Upper lobe of right lung (tissue), 1 donor: Measurements from ENCODE around the gene PIGC. TPM values are rescaled to one million over a fixed set of nuclear protein-coding genes. Genes with fewer than 3 reads are reported as not detected.

ENCODE experiments used
- ATAC-seq: fragments of 200-7000 bp; cut with Tn5 transposase; one replicate; pipeline ENCODE4 v1.9.1; 2020; ENCODE audit warnings: mild to moderate bottlenecking, moderate library complexity
- DNase-seq: peaks from one replicate; pipeline ENCODE4 v3.0.0-alpha.2; 2020
- H3K27ac ChIP-seq: fragments of 200-600 bp; one replicate; pipeline ENCODE4 v1.8.0; 2022
- H3K27me3 ChIP-seq: fragments of 200-600 bp; one replicate; pipeline ENCODE4 v1.8.0; 2022; ENCODE audit warnings: mild to moderate bottlenecking
- H3K36me3 ChIP-seq: fragments of 200-600 bp; one replicate; pipeline ENCODE4 v1.8.0; 2022
- H3K4me1 ChIP-seq: fragments of 200-600 bp; one replicate; pipeline ENCODE4 v1.8.0; 2022
- H3K4me3 ChIP-seq: fragments of 200-600 bp; one replicate; pipeline ENCODE4 v1.8.0; 2022; ENCODE audit warnings: mild to moderate bottlenecking
- H3K9me3 ChIP-seq: fragments of 200-600 bp; one replicate; pipeline ENCODE4 v1.8.0; 2022
- intact Hi-C: fragments of 100-400 bp; cut with DNase I; formaldehyde crosslinking; loops from one replicate; pipeline ENCODE4 v1.11.0; 2022
- total RNA-seq: library from RNA; stranded (reverse); fragmentation: NEBNext Ultra II Directional; extraction: Animal tissue kit (Norgen Biotek cat#: 25700); gene quantifications from one replicate; pipeline ENCODE4 v1.2.1, GENCODE V29; 2021
- TF ChIP-seq, protein P1 (sequence below): fragments of 200-600 bp; IDR thresholded peaks from one replicate; pipeline ENCODE4 v1.8.0; 2022; ENCODE audit warnings: antibody characterized with exemption
- donor health status: DM: no; HTN: yes; CAD: no; lungs with severe emphysema.

Gene PIGC
- total RNA-seq, 1 donor from 2014 or later, result 21.0 TPM

DNA sequence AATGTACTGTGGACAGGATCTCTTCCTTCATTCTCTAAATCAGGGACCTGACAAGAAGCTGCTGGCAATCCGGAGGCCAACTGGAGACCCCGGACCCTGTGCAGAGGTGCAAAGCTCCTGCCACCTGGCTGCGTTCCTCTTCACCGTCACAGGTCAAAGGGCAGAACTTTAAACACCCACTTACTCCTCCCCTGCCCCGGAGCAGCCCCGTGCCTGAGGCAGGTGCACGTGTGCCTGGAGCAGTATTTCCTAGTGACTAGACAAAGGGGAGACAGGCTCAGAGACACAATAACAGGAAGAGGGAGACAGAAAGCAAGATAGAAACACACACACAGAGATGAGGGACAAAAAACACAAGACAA lies 6.6 kb upstream of the PIGC start:
- no peaks in the 10 kb centered on the region for H3K27me3 ChIP-seq
- H3K27ac ChIP-seq, result peak overlapping the region; percentile 26
- DNase-seq, result no peak
- intact Hi-C loops, result no loop called here
- no peak for ATAC-seq
- H3K9me3 ChIP-seq, result no peaks in the 10 kb centered on the region
- H3K4me3 ChIP-seq, result no peak overlapping the region
- TF ChIP-seq, protein P1, sequence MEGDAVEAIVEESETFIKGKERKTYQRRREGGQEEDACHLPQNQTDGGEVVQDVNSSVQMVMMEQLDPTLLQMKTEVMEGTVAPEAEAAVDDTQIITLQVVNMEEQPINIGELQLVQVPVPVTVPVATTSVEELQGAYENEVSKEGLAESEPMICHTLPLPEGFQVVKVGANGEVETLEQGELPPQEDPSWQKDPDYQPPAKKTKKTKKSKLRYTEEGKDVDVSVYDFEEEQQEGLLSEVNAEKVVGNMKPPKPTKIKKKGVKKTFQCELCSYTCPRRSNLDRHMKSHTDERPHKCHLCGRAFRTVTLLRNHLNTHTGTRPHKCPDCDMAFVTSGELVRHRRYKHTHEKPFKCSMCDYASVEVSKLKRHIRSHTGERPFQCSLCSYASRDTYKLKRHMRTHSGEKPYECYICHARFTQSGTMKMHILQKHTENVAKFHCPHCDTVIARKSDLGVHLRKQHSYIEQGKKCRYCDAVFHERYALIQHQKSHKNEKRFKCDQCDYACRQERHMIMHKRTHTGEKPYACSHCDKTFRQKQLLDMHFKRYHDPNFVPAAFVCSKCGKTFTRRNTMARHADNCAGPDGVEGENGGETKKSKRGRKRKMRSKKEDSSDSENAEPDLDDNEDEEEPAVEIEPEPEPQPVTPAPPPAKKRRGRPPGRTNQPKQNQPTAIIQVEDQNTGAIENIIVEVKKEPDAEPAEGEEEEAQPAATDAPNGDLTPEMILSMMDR, result no peak
- H3K36me3 ChIP-seq, result no peaks in the 10 kb centered on the region
- peaks cover 17% of the 10 kb centered on the region for H3K4me1 ChIP-seq

DNA sequence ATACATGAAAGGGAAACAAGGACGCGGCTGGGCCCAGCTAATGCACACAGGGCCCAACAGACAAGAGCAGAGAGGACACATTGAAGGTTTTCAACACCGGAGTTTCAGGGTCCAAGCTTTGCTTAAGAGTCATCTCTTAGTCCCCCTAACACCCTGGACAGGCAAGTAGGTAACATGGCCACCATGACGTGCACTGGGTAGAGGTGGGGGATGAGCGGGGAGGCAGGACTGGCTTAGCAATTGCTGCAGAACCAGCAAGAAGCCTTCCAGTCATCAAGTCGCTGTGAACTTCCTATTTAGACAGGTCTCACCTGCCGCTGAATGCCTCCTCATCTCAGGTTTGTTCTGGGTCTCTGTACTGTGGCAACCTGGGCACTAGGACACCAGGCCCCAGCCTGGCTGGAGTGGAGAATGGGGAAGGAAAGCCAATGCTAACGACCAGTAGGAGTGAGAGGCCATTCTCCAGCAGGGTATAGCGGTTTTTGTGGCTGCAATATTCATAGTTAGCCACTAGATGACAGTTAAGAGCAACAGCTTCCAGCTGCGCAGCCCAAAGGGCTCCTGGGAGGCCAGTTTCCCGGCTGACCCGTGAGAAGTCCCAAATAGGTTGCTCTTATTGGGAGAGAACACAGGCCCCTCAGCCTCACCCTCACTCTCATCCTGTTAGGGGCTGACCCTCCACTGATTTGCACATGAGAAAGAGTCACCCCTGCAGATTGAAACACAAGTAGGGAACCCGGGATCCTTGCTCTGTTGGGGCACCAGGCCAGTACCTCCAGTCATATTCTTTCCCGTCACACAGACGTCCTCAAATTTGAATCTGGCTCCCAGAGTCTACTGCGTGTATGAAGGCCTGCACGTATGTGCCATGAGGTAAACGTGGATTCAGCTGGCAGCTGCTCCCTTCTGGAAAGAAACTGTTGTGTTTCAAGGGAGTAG lies 6.0 kb upstream of the PIGC start:
- no peaks in the 10 kb centered on the region for H3K36me3 ChIP-seq
- H3K4me1 ChIP-seq, result peaks cover 17% of the 10 kb centered on the region
- no peak overlapping the region for H3K4me3 ChIP-seq
- H3K9me3 ChIP-seq, result no peaks in the 10 kb centered on the region
- intact Hi-C loops, result no loop called here
- H3K27me3 ChIP-seq, result no peaks in the 10 kb centered on the region
- peak overlapping the region; percentile 26 for H3K27ac ChIP-seq
- TF ChIP-seq, protein P1, result peak; percentile 91
- DNase-seq, result peak; percentile 76
- ATAC-seq, result peak; percentile 93

DNA sequence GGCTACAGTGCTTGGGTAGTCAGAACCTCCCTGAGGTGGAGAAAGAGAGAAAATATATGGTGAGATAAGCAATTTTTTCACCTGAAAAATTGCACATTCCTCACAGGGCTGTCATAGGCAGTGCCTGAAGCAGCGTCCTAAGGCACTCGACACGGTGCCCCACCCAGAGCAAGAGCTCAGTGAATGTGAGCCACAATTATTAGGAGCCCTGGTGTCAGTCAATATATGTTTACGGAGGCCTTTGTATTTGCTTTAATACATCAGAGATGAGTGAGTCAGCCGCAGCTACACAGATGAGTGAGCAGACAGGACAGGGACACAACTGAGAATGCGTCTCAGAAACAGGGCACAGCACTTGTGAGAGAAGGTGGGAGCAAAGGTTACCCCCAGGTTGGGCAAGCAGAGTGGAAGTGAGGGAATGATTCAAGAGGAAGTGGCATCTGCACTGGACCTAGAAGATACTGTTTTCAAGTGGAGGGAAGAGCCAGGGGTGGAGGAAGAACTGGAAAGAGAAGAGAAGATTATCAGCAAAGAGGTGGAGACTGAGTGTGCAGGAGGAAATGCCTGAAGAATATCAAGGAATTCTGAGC lies 5.2 kb upstream of the PIGC start:
- Histone ChIP-seq H3K9me3 (no peaks in the 10 kb centered on the region), H3K4me3 (no peak overlapping the region), H3K36me3 (no peaks in the 10 kb centered on the region), H3K27me3 (no peaks in the 10 kb centered on the region), H3K4me1 (peaks cover 17% of the 10 kb centered on the region), H3K27ac (no peak overlapping the region)
- ATAC-seq, result no peak
- intact Hi-C loops, result no loop called here
- TF ChIP-seq, protein P1, result no peak
- DNase-seq, result no peak

DNA sequence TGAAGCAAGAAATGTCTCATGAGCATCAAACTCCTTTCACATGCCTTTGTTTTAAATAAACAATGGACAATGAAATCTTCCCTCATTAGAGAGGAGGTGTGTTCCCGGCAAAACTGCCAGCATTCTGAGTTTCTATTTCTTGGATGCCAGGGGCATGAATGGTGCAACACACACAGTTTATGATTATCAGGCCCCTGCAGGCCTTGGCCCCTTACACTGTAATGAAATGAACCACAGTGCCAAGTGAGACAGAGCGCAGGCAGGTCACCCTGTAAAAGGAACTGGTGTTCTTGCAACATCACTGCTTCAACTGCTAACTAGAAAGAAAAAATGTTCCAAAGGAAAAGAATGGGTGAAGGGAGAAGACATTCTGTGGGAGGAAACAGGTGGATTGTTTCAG lies 3.8 kb upstream of the PIGC start:
- ATAC-seq, result no peak
- TF ChIP-seq, protein P1, result no peak
- Histone ChIP-seq H3K27me3 (no peaks in the 10 kb centered on the region), H3K36me3 (no peaks in the 10 kb centered on the region), H3K9me3 (no peaks in the 10 kb centered on the region), H3K4me3 (no peak overlapping the region), H3K4me1 (peaks cover 24% of the 10 kb centered on the region), H3K27ac (no peak overlapping the region)
- intact Hi-C loops, result no loop called here
- no peak for DNase-seq

DNA sequence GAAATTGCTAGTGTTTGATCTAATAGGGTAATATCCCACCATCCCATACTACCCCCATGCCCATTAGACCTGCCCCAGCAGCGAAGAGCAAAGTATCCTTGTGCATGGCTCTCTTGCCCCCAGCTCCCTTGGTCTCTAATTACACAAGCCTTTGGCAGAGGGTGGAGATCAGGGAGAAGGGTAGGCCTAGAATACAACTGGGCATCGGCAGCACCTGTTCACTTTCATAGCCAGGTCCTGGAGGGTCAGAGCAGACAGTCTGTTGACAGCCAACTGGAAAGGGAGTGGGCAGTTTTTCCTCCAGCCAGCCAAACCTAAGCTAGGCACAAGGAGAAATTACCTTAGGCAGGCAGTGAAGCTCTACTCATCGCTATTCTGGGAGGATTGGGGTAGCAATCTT lies 2.7 kb upstream of the PIGC start:
- H3K36me3 ChIP-seq, result peaks cover 3% of the 10 kb centered on the region
- H3K27me3 ChIP-seq, result no peaks in the 10 kb centered on the region
- H3K4me3 ChIP-seq, result no peak overlapping the region
- intact Hi-C loops, result no loop called here
- no peaks in the 10 kb centered on the region for H3K9me3 ChIP-seq
- DNase-seq (no peak), ATAC-seq (no peak)
- TF ChIP-seq, protein P1, result no peak
- H3K4me1 ChIP-seq, result peaks cover 26% of the 10 kb centered on the region
- no peak overlapping the region for H3K27ac ChIP-seq
